Activated CD8-positive, alpha-beta T cell treated with anti-CD3 and anti-CD28 coated beads for 36 hours (primary cell): ENCODE results near the gene ADGRG1. TPM values are rescaled to one million over a fixed set of nuclear protein-coding genes. Genes with fewer than 3 reads are reported as not detected.

Experiments
- ATAC-seq: fragments of 200-7000 bp; cut with Tn5 transposase; one replicate; pipeline ENCODE4 v1.10.0; 2021; ENCODE audit warnings: mild to moderate bottlenecking, moderate library complexity
- CTCF ChIA-PET: fragments of 350-600 bp; sonication (Branson Sonifier 250); formaldehyde crosslinking; loops from one replicate; lab custom pipeline; 2021; ENCODE audit warnings: antibody characterized with exemption; lab: Charles Lee
- POLR2A ChIA-PET: fragments of 350-600 bp; sonication (Branson Sonifier 250); formaldehyde crosslinking; loops from one replicate; lab custom pipeline; 2021; ENCODE audit warnings: antibody characterized with exemption; lab: Charles Lee
- DNase-seq: peaks from one replicate; pipeline ENCODE4 v3.0.0-alpha.2; 2020
- H3K27ac Mint-ChIP-seq: one replicate; pipeline ENCODE4 v1.8.0; 2021; ENCODE audit warnings: mild to moderate bottlenecking, mixed read lengths
- H3K27me3 Mint-ChIP-seq: one replicate; pipeline ENCODE4 v1.8.0; 2021; ENCODE audit warnings: mixed read lengths
- H3K36me3 Mint-ChIP-seq: one replicate; pipeline ENCODE4 v1.8.0; 2021; ENCODE audit warnings: low read depth, mixed read lengths
- H3K4me1 Mint-ChIP-seq: one replicate; pipeline ENCODE4 v1.8.0; 2021; ENCODE audit warnings: low read depth, mixed read lengths
- H3K4me3 Mint-ChIP-seq: one replicate; pipeline ENCODE4 v1.8.0; 2021; ENCODE audit warnings: mild to moderate bottlenecking, moderate library complexity, mixed read lengths
- H3K9me3 Mint-ChIP-seq: one replicate; pipeline ENCODE4 v1.8.0; 2021; ENCODE audit warnings: mixed read lengths
- CTCF ChIP-seq: fragments of 200-600 bp; IDR thresholded peaks from one replicate; pipeline ENCODE4 v1.8.0; 2022; ENCODE audit warnings: antibody characterized with exemption, mild to moderate bottlenecking
- intact Hi-C: fragments of 100-400 bp; cut with micrococcal nuclease; formaldehyde crosslinking; loops from one replicate; pipeline ENCODE4 v1.10.0; 2022
- total RNA-seq, 2 experiments: library from RNA; stranded (reverse); gene quantifications; one replicate each; pipeline ENCODE4 v1.2.3, GENCODE V29; 2021

The ADGRG1 gene
- total RNA-seq, 2 experiments from 2014 or later: 4.9 to 8.5 TPM

GRCh38 chr16:57624806-57625500 lies 3.5 kb upstream of the ADGRG1 start:
- intact Hi-C loops: no loop called here
- CTCF ChIA-PET: no interaction called here
- no peak for TF ChIP-seq CTCF

GRCh38 chr16:57626420-57627170 lies 1.8 kb upstream of the ADGRG1 start:
- intact Hi-C loops: no loop called here
- Mint-ChIP-seq H3K9me3 (no peaks in the 10 kb centered on the region), H3K4me3 (no peak overlapping the region), H3K27ac (no peak overlapping the region), H3K36me3 (no peaks in the 10 kb centered on the region), H3K4me1 (peaks cover 14% of the 10 kb centered on the region), H3K27me3 (peaks cover 9% of the 10 kb centered on the region)
- ChIA-PET POLR2A (interaction anchor here (0.7 to 1.6 kb wide), 4 partner anchors 10 to 24 kb away, joined by 3 to 4 read pairs (median 4); no protein-coding TSS in a partner anchor), CTCF (interaction anchor here (0.9 to 3.0 kb wide), 5 partner anchors 14 to 107 kb away, joined by 3 to 17 read pairs (median 3); no protein-coding TSS in a partner anchor)
- ATAC-seq (no peak), DNase-seq (no peak)
- TF ChIP-seq CTCF: no peak

More at GRCh38 chr16:57624806-57625500, 3.5 kb upstream of the ADGRG1 start:
- Mint-ChIP-seq H3K27me3 (peaks cover 7% of the 10 kb centered on the region), H3K36me3 (no peaks in the 10 kb centered on the region), H3K4me1 (peaks cover 17% of the 10 kb centered on the region), H3K9me3 (no peaks in the 10 kb centered on the region), H3K27ac (no peak overlapping the region), H3K4me3 (no peak overlapping the region)
- DNase-seq (no peak), ATAC-seq (no peak)
- POLR2A ChIA-PET: interaction anchor here (1.3 kb wide), 1 partner anchor 47 kb away, joined by 3 read pairs; no protein-coding TSS in a partner anchor

- Mint-ChIP-seq H3K27ac (no peak overlapping the region), H3K36me3 (no peaks in the 10 kb centered on the region), H3K27me3 (peaks cover 9% of the 10 kb centered on the region), H3K4me1 (peaks cover 14% of the 10 kb centered on the region), H3K9me3 (no peaks in the 10 kb centered on the region), H3K4me3 (no peak overlapping the region)
- ChIA-PET POLR2A (interaction anchor here (0.7 to 1.6 kb wide), 4 partner anchors 10 to 25 kb away, joined by 3 to 4 read pairs (median 4); no protein-coding TSS in a partner anchor), CTCF (interaction anchor here (0.9 to 3.0 kb wide), 6 partner anchors 13 to 107 kb away, joined by 3 to 17 read pairs (median 4); no protein-coding TSS in a partner anchor)
- DNase-seq (no peak), ATAC-seq (no peak)
- intact Hi-C loops: no loop called here
- no peak for TF ChIP-seq CTCF
These were observed 1.1 kb upstream of the ADGRG1 start for GRCh38 chr16:57627184-57627871.

GRCh38 chr16:57628783-57629293 lies 408 bp downstream of the ADGRG1 start:
- Mint-ChIP-seq H3K27me3 (peaks cover 9% of the 10 kb centered on the region), H3K27ac (peak overlapping the region; percentile 57), H3K9me3 (no peaks in the 10 kb centered on the region), H3K4me1 (peaks cover 14% of the 10 kb centered on the region), H3K4me3 (peak overlapping the region; percentile 61), H3K36me3 (no peaks in the 10 kb centered on the region)
- intact Hi-C loops: no loop called here
- ATAC-seq (no peak), DNase-seq (no peak)
- POLR2A ChIA-PET: no interaction called here
- CTCF ChIA-PET: interaction anchor here (0.9 to 3.0 kb wide), 3 partner anchors 19 to 28 kb away, joined by 3 to 17 read pairs (median 7); no protein-coding TSS in a partner anchor
- TF ChIP-seq CTCF: no peak
